GM12874 (cell line): ENCODE measurements around the gene SLC35D1.
A peak's percentile ranks its signal among the peaks of the same experiment; 100 is the strongest.

ENCODE experiments used
- CTCF ChIP-seq: IDR thresholded peaks from 2 replicates; pipeline ENCODE4 v1.5.1; 2011; ENCODE audit warnings: low read depth, mild to moderate bottlenecking, control low read depth, low read length, moderate library complexity; ENCODE audit not compliant: insufficient read depth

The SLC35D1 gene

GRCh38 chr1:67005068-67005467, 48.9 kb downstream of the SLC35D1 start:
- TF ChIP-seq CTCF: no peak

GRCh38 chr1:67004176-67004575, 49.8 kb downstream of the SLC35D1 start:
- TF ChIP-seq CTCF: no peak

- no peak for TF ChIP-seq CTCF
These were observed 52.1 kb downstream of the SLC35D1 start for GRCh38 chr1:67001682-67002425.

- TF ChIP-seq CTCF: no peak
These were observed 54.1 kb downstream of the SLC35D1 start for GRCh38 chr1:66999640-67000400.

- no peak for TF ChIP-seq CTCF
These were observed 55.0 kb downstream of the SLC35D1 start for GRCh38 chr1:66998972-66999371.

- peak; percentile 72 for TF ChIP-seq CTCF
These were observed 57.8 kb downstream of the SLC35D1 start for GRCh38 chr1:66996018-66996682.

GRCh38 chr1:66993076-66993475, 60.9 kb downstream of the SLC35D1 start:
- TF ChIP-seq CTCF: no peak
